Breast epithelium (tissue), 4 donors: Measurements from ENCODE around the gene TNS1. TPM values are rescaled to one million over a fixed set of nuclear protein-coding genes. Genes with fewer than 3 reads are reported as not detected.

Experiments
- DNase-seq, 2 donors: peaks; one replicate each; pipeline ENCODE4 v3.0.0-alpha.2; 2019; ENCODE audit warnings: low spot score in 2 of 2
- H3K27ac ChIP-seq, 2 donors: fragments of 200-600 bp; sonication (generic) in 1 of 2; one replicate each; pipeline ENCODE4 v1.5.1; 2016 to 2019; ENCODE audit warnings: mild to moderate bottlenecking in 1 of 2
- H3K27me3 ChIP-seq, 2 donors: fragments of 200-600 bp; sonication (generic) in 1 of 2; one replicate each; pipeline versions ENCODE4 v1.5.1 to v1.6.0; 2017 to 2019; ENCODE audit warnings: control low read depth in 1 of 2, mild to moderate bottlenecking in 1 of 2
- H3K36me3 ChIP-seq: fragments of 200-600 bp; one replicate; pipeline ENCODE4 v1.5.1; 2019
- H3K4me1 ChIP-seq, 2 donors: fragments of 200-600 bp; sonication (generic); one replicate each; pipeline ENCODE4 v1.5.1; 2016 to 2019; ENCODE audit warnings: control low read depth in 1 of 2
- H3K4me3 ChIP-seq, 3 donors: fragments of 200-600 bp; sonication (generic); 1 replicate in 2 of 3; 2 replicates in 1 of 3; pipeline ENCODE4 v1.5.1; 2016 to 2019; ENCODE audit warnings: mild to moderate bottlenecking in 3 of 3, moderate library complexity in 2 of 3
- H3K9me3 ChIP-seq, 2 donors: fragments of 200-600 bp; sonication (generic) in 1 of 2; one replicate each; pipeline ENCODE4 v1.5.1; 2016 to 2019; ENCODE audit warnings: control low read depth in 1 of 2
- POLR2A ChIP-seq: fragments of 450-650 bp; IDR thresholded peaks from one replicate; pipeline ENCODE4 v1.6.1; 2016; ENCODE audit warnings: antibody characterized with exemption, mild to moderate bottlenecking, moderate library complexity
- POLR2AphosphoS5 ChIP-seq, 3 donors: sonication (generic); formaldehyde crosslinking; IDR thresholded peaks; one replicate each; pipeline ENCODE4 v1.6.1; 2017; ENCODE audit warnings: antibody characterized with exemption in 3 of 3
- intact Hi-C: fragments of 100-400 bp; cut with DNase I; formaldehyde crosslinking; loops from one replicate; pipeline ENCODE4 v1.15.1; 2023; ENCODE audit warnings: low total_unique reads
- total RNA-seq, 3 donors: library from RNA; depleted of rRNA; stranded (reverse); fragments of >200 nt; gene quantifications; one replicate each; pipeline ENCODE4 v1.1.0, GENCODE V29; 2016
- TF ChIP-seq, protein P1 (sequence below), 3 donors: fragments of 450-650 bp; IDR thresholded peaks; one replicate each; pipeline ENCODE4 v1.5.1; 2016 to 2017; ENCODE audit warnings: antibody characterized with exemption in 3 of 3, mild to moderate bottlenecking in 3 of 3, moderate library complexity in 3 of 3

TNS1 gene
- total RNA-seq, 3 donors from 2014 or later = 141 to 577 (median 154) TPM

DNA sequence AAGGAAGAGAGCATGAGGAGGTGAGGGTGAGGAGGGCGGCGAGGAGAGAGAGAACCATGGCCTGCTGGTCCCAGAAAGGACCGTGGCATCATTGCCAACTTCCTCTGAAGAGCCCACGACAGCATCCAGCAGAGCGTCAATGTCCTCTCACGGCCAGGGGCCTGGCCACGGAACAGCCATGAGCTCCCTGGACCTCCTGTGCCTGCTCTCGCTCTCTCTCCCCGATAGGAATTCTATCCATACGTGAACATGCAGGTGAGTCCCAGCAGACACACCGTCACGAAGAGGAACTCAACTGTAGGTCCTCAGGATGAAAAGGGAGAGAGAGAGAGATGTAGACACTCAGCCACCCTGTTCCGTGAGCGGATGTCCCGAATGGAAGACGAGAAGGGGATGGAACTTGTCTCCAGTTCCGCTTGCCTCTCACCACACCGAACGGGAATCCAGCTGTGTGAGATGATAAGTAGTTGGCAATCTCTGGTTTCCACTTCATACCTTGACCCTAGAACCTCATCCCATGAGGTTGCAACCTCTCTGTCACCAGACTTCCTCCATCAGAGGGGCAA lies 107.6 kb downstream of the TNS1 start:
- Histone ChIP-seq H3K36me3 (no peaks in the 10 kb centered on the region), H3K4me3 (no peak overlapping the region), H3K9me3 (no peaks in the 10 kb centered on the region), H3K27me3 (no peaks in the 10 kb centered on the region), H3K4me1 (peaks cover 3 to 9% of the 10 kb centered on the region in 2 donors), H3K27ac (peak overlapping the region; percentile 30 to 50)
- TF ChIP-seq POLR2A (no peak), POLR2AphosphoS5 (IDR thresholded peaks at IDR 0.05) (no peak)
- TF ChIP-seq, protein P1, sequence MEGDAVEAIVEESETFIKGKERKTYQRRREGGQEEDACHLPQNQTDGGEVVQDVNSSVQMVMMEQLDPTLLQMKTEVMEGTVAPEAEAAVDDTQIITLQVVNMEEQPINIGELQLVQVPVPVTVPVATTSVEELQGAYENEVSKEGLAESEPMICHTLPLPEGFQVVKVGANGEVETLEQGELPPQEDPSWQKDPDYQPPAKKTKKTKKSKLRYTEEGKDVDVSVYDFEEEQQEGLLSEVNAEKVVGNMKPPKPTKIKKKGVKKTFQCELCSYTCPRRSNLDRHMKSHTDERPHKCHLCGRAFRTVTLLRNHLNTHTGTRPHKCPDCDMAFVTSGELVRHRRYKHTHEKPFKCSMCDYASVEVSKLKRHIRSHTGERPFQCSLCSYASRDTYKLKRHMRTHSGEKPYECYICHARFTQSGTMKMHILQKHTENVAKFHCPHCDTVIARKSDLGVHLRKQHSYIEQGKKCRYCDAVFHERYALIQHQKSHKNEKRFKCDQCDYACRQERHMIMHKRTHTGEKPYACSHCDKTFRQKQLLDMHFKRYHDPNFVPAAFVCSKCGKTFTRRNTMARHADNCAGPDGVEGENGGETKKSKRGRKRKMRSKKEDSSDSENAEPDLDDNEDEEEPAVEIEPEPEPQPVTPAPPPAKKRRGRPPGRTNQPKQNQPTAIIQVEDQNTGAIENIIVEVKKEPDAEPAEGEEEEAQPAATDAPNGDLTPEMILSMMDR (IDR thresholded peaks at IDR 0.05) = no peak
- no peak for DNase-seq
- intact Hi-C loops = no loop called here

DNA sequence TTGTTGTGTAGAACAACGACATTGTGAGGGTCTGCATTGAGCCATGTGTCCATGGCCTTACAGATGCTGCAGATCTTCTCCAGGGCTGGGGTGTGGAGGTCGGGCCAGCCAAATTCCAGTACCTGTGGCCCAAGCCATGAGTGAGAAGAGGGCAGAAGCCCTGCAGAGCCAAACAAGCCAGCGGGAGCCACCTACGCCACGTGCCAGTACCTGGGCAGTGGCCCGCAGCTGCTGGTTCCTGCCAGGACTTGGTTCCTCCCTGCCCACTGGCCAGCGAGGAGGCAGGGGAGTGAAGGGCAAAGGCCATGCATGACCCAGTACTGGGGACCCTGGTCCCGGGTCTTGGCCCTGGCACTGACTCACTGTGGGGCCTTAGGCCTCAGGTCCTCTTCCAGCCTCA lies 109.4 kb downstream of the TNS1 start:
- TF ChIP-seq POLR2AphosphoS5 (IDR thresholded peaks at IDR 0.05) = no peak
- no peaks in the 10 kb centered on the region for H3K36me3 ChIP-seq
- no peak overlapping the region for H3K4me3 ChIP-seq
- H3K9me3 ChIP-seq = no peaks in the 10 kb centered on the region
- peaks cover 0 to 3% of the 10 kb centered on the region in 2 donors for H3K4me1 ChIP-seq
- peak overlapping the region; percentile 28 to 50 for H3K27ac ChIP-seq
- no peak for DNase-seq
- intact Hi-C loops = loop anchor here (5.0 kb wide), 1 partner anchor 106 kb away; no protein-coding TSS in a partner anchor
- H3K27me3 ChIP-seq = no peaks in the 10 kb centered on the region

DNA sequence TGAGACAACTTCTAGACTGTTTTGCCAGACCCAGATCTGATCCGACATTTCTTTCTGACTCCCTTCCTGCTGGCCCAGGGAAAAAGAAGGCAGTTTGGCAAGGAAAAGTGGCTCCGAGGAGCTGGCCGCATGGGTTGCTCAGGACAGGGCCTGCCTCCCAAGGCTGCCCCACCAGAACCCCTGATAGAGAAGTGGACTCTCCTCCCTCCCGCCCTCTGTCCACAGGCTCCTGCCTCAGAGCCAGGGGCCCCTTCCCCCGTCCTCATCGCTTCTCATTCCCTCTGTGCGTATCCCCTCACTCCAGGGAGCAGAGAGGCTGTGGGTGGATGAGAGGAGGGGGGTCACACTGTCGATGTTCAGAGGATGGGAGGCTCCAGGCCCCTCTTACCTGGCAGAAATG lies 110.2 kb downstream of the TNS1 start:
- Histone ChIP-seq H3K9me3 (no peaks in the 10 kb centered on the region), H3K27me3 (no peaks in the 10 kb centered on the region), H3K4me1 (no peaks in the 10 kb centered on the region), H3K4me3 (no peak overlapping the region), H3K36me3 (no peaks in the 10 kb centered on the region), H3K27ac (peak overlapping the region; percentile 45 to 60)
- intact Hi-C loops = loop anchor here (5.0 kb wide), 1 partner anchor 105 kb away; no protein-coding TSS in a partner anchor
- no peak for TF ChIP-seq POLR2A
- TF ChIP-seq, protein P1 (IDR thresholded peaks at IDR 0.05) = no peak
- TF ChIP-seq POLR2AphosphoS5 (IDR thresholded peaks at IDR 0.05) = no peak
- DNase-seq = no peak

DNA sequence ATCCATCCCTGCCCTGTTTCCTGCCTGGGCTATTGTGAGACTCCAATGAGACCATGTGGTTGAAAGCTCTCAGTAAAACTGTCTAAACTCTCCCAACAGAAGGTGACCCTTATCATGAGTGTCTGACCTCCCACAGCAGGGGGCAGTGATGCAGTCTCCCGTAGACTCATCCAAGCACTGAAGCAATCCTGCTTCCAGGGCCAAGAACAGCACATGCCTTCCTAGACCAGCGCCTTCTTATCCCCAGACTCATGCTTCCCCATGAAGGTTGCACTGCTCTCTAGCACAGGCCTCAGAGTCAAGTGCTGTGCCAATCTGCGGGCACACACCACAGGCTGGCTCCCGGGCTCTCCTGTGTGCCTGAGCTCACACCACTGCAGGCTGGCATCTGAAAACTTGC lies 112.3 kb downstream of the TNS1 start:
- no peaks in the 10 kb centered on the region for H3K27me3 ChIP-seq
- no peaks in the 10 kb centered on the region for H3K4me1 ChIP-seq
- H3K36me3 ChIP-seq = no peaks in the 10 kb centered on the region
- H3K9me3 ChIP-seq = no peaks in the 10 kb centered on the region
- intact Hi-C loops = loop anchor here (5.0 kb wide), 1 partner anchor 103 kb away; no protein-coding TSS in a partner anchor
- no peak for DNase-seq
- TF ChIP-seq POLR2A (no peak), POLR2AphosphoS5 (IDR thresholded peaks at IDR 0.05) (peak in 1 of 3 donors; percentile 65)
- TF ChIP-seq, protein P1 (IDR thresholded peaks at IDR 0.05) = peak in 2 of 3 donors; percentile 25 to 38
- H3K27ac ChIP-seq = peak overlapping the region in 1 of 2 donors; percentile 45
- H3K4me3 ChIP-seq = no peak overlapping the region

DNA sequence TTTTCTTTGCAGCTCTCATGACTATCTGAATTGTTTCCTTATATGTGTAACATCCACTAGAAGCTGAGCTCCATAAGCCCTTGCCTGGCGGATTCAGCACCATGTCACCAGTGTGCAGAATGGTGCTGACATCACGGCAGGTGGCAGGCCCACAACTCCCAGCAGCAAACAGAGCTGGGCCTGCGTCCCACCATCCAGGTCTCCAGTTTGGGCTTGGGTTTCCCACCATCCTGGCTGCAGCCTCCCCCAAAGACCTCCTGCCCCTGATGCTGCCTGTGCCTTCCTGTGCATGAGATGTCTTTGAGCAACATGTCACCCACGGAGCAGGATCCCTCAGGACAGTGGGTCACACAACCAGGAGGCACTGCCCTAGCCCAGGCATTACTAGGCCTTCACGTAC lies 113.1 kb downstream of the TNS1 start:
- TF ChIP-seq POLR2AphosphoS5 (IDR thresholded peaks at IDR 0.05) (no peak), POLR2A (no peak)
- TF ChIP-seq, protein P1 (IDR thresholded peaks at IDR 0.05) = no peak
- Histone ChIP-seq H3K27me3 (no peaks in the 10 kb centered on the region), H3K4me3 (no peak overlapping the region), H3K36me3 (no peaks in the 10 kb centered on the region), H3K9me3 (no peaks in the 10 kb centered on the region), H3K27ac (peak overlapping the region in 1 of 2 donors; percentile 45), H3K4me1 (no peaks in the 10 kb centered on the region)
- no peak for DNase-seq
- intact Hi-C loops = loop anchor here (5.0 to 10.0 kb wide), 2 partner anchors 95 to 102 kb away; no protein-coding TSS in a partner anchor
